PC-3 (cell line): ENCODE results near the gene STH.

Source experiments
- CTCF ChIP-seq: fragments of 300-600 bp; sonication (generic); conservative IDR thresholded peaks from 2 replicates; pipeline ENCODE4 v1.5.1; 2017; ENCODE audit warnings: antibody characterized with exemption, low read depth, mild to moderate bottlenecking, low read length
- EZH2 ChIP-seq: fragments of 300-600 bp; sonication (generic); IDR thresholded peaks from one replicate; pipeline ENCODE4 v1.6.1; 2017; ENCODE audit warnings: antibody characterized with exemption, mild to moderate bottlenecking, low read length; ENCODE audit not compliant: unreplicated experiment

GRCh38 chr17:46008591-46008990, 9.5 kb downstream of the STH start:
- TF ChIP-seq EZH2 = no peak
- no peak for TF ChIP-seq CTCF
